ENCODE data around the gene TNPO1. TPM values are rescaled to one million over a fixed set of nuclear protein-coding genes. Genes with fewer than 3 reads are reported as not detected.

The TNPO1 gene
- total and polyA plus RNA-seq, 2 of the 13 experiments (the other 11 are each of a cell fraction or from before 2014, with no cell fraction given) = 26.7 to 123 TPM

- TF ChIP-seq CEBPZ (IDR thresholded peaks at IDR 0.05; ENCODE audit: low read length) (no peak), NFATC3 (CRISPR knock-in tag; IDR thresholded peaks at IDR 0.05) (0 out of 2 replicates have a peak, but pooled peaks have one; percentile 22), SMAD1 (CRISPR knock-in tag; IDR thresholded peaks at IDR 0.05; ENCODE audit: borderline replicate concordance, low read depth) (peak; percentile 32; the same call in 1 of the 2 replicates), ZNF441 (CRISPR knock-in tag; IDR thresholded peaks at IDR 0.05; ENCODE audit: borderline replicate concordance) (peak; percentile 53; the same call in 1 of the 2 replicates), SP4 (CRISPR knock-in tag; IDR thresholded peaks at IDR 0.05) (no peak), ZNF468 (CRISPR knock-in tag; IDR thresholded peaks at IDR 0.05) (no peak), ZIK1 (CRISPR knock-in tag; IDR thresholded peaks at IDR 0.05; ENCODE audit: borderline replicate concordance, low read depth) (no peak), ETV5 (CRISPR knock-in tag; IDR thresholded peaks at IDR 0.05; ENCODE audit: borderline replicate concordance) (peak; percentile 47), ZNF761 (CRISPR knock-in tag; conservative IDR thresholded peaks at IDR 0.05) (peak; percentile 72; the same call in 1 of the 2 replicates), KDM5A (IDR thresholded peaks at IDR 0.05; ENCODE audit: borderline replicate concordance, low read length) (no peak), ZNF749 (CRISPR knock-in tag; IDR thresholded peaks at IDR 0.05; ENCODE audit: borderline replicate concordance) (peak; percentile 84; the same call in 1 of the 2 replicates)
- TF ChIP-seq, protein P1, sequence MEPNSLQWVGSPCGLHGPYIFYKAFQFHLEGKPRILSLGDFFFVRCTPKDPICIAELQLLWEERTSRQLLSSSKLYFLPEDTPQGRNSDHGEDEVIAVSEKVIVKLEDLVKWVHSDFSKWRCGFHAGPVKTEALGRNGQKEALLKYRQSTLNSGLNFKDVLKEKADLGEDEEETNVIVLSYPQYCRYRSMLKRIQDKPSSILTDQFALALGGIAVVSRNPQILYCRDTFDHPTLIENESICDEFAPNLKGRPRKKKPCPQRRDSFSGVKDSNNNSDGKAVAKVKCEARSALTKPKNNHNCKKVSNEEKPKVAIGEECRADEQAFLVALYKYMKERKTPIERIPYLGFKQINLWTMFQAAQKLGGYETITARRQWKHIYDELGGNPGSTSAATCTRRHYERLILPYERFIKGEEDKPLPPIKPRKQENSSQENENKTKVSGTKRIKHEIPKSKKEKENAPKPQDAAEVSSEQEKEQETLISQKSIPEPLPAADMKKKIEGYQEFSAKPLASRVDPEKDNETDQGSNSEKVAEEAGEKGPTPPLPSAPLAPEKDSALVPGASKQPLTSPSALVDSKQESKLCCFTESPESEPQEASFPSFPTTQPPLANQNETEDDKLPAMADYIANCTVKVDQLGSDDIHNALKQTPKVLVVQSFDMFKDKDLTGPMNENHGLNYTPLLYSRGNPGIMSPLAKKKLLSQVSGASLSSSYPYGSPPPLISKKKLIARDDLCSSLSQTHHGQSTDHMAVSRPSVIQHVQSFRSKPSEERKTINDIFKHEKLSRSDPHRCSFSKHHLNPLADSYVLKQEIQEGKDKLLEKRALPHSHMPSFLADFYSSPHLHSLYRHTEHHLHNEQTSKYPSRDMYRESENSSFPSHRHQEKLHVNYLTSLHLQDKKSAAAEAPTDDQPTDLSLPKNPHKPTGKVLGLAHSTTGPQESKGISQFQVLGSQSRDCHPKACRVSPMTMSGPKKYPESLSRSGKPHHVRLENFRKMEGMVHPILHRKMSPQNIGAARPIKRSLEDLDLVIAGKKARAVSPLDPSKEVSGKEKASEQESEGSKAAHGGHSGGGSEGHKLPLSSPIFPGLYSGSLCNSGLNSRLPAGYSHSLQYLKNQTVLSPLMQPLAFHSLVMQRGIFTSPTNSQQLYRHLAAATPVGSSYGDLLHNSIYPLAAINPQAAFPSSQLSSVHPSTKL (CRISPR knock-in tag; IDR thresholded peaks at IDR 0.05) = peak; percentile 41; the same call in 1 of the 2 replicates
- TF ChIP-seq, protein P2, sequence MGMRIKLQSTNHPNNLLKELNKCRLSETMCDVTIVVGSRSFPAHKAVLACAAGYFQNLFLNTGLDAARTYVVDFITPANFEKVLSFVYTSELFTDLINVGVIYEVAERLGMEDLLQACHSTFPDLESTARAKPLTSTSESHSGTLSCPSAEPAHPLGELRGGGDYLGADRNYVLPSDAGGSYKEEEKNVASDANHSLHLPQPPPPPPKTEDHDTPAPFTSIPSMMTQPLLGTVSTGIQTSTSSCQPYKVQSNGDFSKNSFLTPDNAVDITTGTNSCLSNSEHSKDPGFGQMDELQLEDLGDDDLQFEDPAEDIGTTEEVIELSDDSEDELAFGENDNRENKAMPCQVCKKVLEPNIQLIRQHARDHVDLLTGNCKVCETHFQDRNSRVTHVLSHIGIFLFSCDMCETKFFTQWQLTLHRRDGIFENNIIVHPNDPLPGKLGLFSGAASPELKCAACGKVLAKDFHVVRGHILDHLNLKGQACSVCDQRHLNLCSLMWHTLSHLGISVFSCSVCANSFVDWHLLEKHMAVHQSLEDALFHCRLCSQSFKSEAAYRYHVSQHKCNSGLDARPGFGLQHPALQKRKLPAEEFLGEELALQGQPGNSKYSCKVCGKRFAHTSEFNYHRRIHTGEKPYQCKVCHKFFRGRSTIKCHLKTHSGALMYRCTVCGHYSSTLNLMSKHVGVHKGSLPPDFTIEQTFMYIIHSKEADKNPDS (CRISPR knock-in tag; IDR thresholded peaks at IDR 0.05) = 0 out of 2 replicates have a peak, but pooled peaks have one; percentile 37
- TF ChIP-seq, protein P3, sequence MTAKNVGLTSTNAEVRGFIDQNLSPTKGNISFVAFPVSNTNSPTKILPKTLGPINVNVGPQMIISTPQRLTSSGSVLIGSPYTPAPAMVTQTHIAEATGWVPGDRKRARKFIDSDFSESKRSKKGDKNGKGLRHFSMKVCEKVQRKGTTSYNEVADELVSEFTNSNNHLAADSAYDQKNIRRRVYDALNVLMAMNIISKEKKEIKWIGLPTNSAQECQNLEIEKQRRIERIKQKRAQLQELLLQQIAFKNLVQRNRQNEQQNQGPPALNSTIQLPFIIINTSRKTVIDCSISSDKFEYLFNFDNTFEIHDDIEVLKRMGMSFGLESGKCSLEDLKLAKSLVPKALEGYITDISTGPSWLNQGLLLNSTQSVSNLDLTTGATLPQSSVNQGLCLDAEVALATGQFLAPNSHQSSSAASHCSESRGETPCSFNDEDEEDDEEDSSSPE (CRISPR knock-in tag; IDR thresholded peaks at IDR 0.05) = peak; percentile 52
These were observed at the start of gene TNPO1 (continued) for GRCh38 chr5:72816284-72817075.
